GM12801 (cell line): Measurements from ENCODE around the gene ATP9B.

Experiments used
- CTCF ChIP-seq: IDR thresholded peaks from one replicate; pipeline ENCODE4 v1.5.1; 2011; ENCODE audit warnings: control low read depth; ENCODE audit not compliant: insufficient read length; ENCODE audit errors: extremely low read depth

The ATP9B gene

GRCh38 chr18:79372991-79373390, 303.8 kb downstream of the ATP9B start:
- TF ChIP-seq CTCF = no peak

GRCh38 chr18:79373736-79374135, 304.5 kb downstream of the ATP9B start:
- TF ChIP-seq CTCF = no peak

DNA sequence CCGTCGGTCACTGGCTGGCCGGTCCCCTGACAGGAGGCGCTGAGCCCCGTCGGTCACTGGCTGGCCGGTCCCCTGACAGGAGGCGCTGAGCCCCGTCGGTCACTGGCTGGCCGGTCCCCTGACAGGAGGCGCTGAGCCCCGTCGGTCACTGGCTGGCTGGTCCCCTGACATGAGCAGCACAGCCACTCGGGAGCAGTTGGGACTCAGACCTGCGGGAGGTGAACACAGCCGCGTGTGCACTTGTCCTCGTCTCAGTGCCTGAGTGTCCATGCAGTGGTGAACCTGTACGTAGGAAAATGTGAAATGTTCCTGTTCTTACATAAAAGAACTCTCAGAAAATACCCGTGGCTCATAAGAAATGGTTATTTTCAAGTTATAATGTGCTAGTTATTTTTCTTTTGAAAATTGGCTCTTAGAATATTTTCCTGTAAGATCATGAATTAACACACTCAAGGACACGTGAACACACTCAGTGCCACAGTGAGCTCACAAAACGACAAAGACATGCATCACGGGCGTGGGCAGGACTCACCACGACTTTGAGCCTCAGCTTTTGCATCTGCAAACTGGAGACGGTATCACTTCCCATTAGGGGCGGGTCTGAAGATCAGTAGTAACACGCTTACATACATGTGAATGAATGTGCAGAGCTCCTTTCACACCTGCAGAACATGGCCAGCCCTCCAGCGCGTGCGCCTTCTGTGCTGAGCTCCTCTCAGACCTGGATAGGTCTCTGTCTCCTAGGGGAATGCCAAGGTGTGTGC, 305.4 kb downstream of the ATP9B start:
- no peak for TF ChIP-seq CTCF

DNA sequence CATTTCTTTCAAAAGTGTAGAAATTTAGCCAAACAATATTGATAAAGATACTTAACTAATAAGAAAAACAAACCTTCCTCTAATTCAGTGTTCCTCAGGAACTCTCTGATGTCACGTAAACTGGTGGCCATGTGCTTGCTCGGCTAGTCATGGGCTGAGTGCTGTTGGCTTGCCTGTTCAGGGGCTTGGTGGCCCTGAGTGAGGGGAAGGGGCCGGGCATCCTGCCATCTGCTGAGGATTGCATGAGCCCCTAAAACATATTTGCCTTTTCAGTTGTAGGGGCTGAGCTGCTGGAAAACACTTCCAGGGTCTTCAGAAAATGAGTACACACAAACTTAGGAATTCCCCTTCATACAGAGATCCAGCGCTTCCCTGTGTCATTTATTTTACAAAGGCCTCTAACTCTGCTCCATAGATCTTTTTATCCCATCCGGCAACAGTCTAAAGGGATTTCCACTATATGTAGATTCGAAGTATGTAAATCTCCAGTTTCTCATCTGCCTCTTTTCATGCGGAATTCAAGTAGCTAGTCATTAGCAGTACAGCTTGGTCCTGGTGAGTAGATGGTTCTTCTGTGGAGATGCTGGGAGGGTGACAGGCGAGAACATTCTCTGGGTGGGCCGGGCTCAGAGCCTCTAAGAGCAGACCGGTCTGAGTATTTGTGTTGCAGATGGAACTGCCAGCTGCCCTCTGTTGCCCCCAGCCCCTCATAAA, 306.4 kb downstream of the ATP9B start:
- no peak for TF ChIP-seq CTCF

GRCh38 chr18:79377187-79377891, 308.1 kb downstream of the ATP9B start:
- TF ChIP-seq CTCF = no peak

- TF ChIP-seq CTCF = no peak
Measured at GRCh38 chr18:79378536-79379250, 309.5 kb downstream of the ATP9B start.
